ENCODE results near the gene ARHGAP15.

DNA sequence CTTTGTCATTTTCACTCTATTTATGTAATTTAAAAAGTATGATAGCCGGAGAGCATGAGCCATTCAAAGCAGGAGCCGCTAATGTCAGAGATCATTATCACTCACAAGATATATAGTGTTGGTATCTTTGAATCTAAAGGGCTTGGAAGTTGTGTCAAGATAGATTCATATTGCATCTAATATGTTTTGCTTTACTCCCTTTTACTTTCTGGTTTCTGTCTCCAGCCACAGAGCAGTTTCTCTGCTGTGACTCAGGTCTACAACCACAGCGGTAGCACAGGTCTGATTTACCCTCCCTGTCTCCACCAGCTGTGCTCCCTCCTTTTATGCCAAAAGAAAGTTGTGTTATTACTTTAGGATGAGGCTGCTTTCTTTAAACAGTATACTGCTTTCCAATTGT, 424.0 kb downstream of the ARHGAP15 start:
- no peak for TF ChIP-seq EZH2 (IDR thresholded peaks at IDR 0.05; ENCODE audit: low read depth)
- TF ChIP-seq, protein P1, sequence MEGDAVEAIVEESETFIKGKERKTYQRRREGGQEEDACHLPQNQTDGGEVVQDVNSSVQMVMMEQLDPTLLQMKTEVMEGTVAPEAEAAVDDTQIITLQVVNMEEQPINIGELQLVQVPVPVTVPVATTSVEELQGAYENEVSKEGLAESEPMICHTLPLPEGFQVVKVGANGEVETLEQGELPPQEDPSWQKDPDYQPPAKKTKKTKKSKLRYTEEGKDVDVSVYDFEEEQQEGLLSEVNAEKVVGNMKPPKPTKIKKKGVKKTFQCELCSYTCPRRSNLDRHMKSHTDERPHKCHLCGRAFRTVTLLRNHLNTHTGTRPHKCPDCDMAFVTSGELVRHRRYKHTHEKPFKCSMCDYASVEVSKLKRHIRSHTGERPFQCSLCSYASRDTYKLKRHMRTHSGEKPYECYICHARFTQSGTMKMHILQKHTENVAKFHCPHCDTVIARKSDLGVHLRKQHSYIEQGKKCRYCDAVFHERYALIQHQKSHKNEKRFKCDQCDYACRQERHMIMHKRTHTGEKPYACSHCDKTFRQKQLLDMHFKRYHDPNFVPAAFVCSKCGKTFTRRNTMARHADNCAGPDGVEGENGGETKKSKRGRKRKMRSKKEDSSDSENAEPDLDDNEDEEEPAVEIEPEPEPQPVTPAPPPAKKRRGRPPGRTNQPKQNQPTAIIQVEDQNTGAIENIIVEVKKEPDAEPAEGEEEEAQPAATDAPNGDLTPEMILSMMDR (conservative IDR thresholded peaks at IDR 0.05) = no peak
